A549 (cell line): ENCODE results near the gene RABGEF1. TPM values are rescaled to one million over a fixed set of nuclear protein-coding genes. Genes with fewer than 3 reads are reported as not detected.
"Not testable (repeated sequence)": the region's sequence is repeated elsewhere in the genome, so short reads cannot be mapped to it uniquely, and the experiment has no call there.

Source experiments
- ATAC-seq, 2 experiments: fragments of 200-7000 bp in 1 of 2; fragments of >200 bp in 1 of 2; cut with Nextera tagmentation in 1 of 2; cut with Tn5 transposase in 1 of 2; 3 replicates each; pipeline versions ENCODE4 v1.8.0 to v1.9.1; 2018 to 2020; ENCODE audit warnings: mild to moderate bottlenecking in 1 of 2, moderate library complexity in 1 of 2
- CTCF ChIA-PET: fragments of 300-600 bp; sonication (Branson Sonifier 250); formaldehyde crosslinking; extraction: SDS; loops from one replicate; lab custom pipeline; 2021; ENCODE audit warnings: antibody characterized with exemption, inconsistent platforms; lab: Yijun Ruan, JAX
- POLR2A ChIA-PET: fragments of 350-600 bp; formaldehyde crosslinking; extraction: SDS; loops from one replicate; lab custom pipeline; 2021; ENCODE audit warnings: antibody characterized with exemption, inconsistent platforms; lab: Yijun Ruan, JAX
- DNase-seq, 2 experiments: peaks; one replicate each; pipeline versions ENCODE4 v3.0.0 to v3.0.0-alpha.2; 2011 to 2016; ENCODE audit warnings: low read depth in 1 of 2, low spot score in 1 of 2
- FAIRE-seq: peaks from 2 replicates; lab custom pipeline; 2011; peaks lifted over from hg19 to GRCh38; lab: Jason Lieb, UNC
- H3K27ac ChIP-seq, 2 experiments: fragments of >200 bp; sonication (Bioruptor Twin); formaldehyde crosslinking; 3 replicates each; pipeline ENCODE4 v1.5.1; 2016 to 2017
- H3K4me1 ChIP-seq: fragments of >200 bp; sonication (Bioruptor Twin); formaldehyde crosslinking; 3 replicates; pipeline ENCODE4 v1.6.1; 2016
- H3K4me2 ChIP-seq: fragments of >200 bp; sonication (Bioruptor Twin); formaldehyde crosslinking; 3 replicates; pipeline ENCODE4 v1.6.1; 2016
- H3K4me3 ChIP-seq: fragments of >200 bp; sonication (Bioruptor Twin); formaldehyde crosslinking; 3 replicates; pipeline ENCODE4 v1.5.1; 2016
- H3K9me3 ChIP-seq: fragments of >200 bp; sonication (Bioruptor Twin); formaldehyde crosslinking; 3 replicates; pipeline ENCODE4 v1.6.1; 2016
- CBX8 ChIP-seq: fragments of 200-600 bp; sonication (generic); IDR thresholded peaks from 2 replicates; pipeline ENCODE4 v1.6.1; 2016
- CEBPB ChIP-seq, 2 experiments: fragments of >200 bp in 1 of 2; sonication (Bioruptor Twin) in 1 of 2; formaldehyde crosslinking in 1 of 2; IDR thresholded peaks; 2 replicates each; pipeline ENCODE4 v1.6.1; 2012 to 2016
- EHF ChIP-seq: fragments of 250-450 bp; sonication (Bioruptor Pico); IDR thresholded peaks from 2 replicates; pipeline ENCODE4 v1.5.0; 2020; ENCODE audit warnings: mild to moderate bottlenecking
- EHMT2 ChIP-seq: fragments of 200-600 bp; sonication (generic); IDR thresholded peaks from 2 replicates; pipeline ENCODE4 v1.6.1; 2016; ENCODE audit warnings: antibody characterized with exemption, low read depth, mild to moderate bottlenecking, moderate library complexity
- FOXS1 ChIP-seq: fragments of 250-450 bp; sonication (Bioruptor Pico); IDR thresholded peaks from 2 replicates; pipeline ENCODE4 v1.5.0; 2020; ENCODE audit warnings: mild to moderate bottlenecking, moderate library complexity
- HEYL ChIP-seq: fragments of 250-450 bp; sonication (Bioruptor Pico); IDR thresholded peaks from 2 replicates; pipeline ENCODE4 v1.8.0; 2021; ENCODE audit warnings: mild to moderate bottlenecking, moderate library complexity
- HOXA7 ChIP-seq: fragments of 250-450 bp; sonication (Bioruptor Pico); IDR thresholded peaks from 2 replicates; pipeline ENCODE4 v1.5.0; 2020; ENCODE audit warnings: mild to moderate bottlenecking, moderate library complexity
- HOXB13 ChIP-seq: fragments of 250-450 bp; sonication (Bioruptor Pico); IDR thresholded peaks from 2 replicates; pipeline ENCODE4 v1.5.0; 2020; ENCODE audit warnings: low read depth, mild to moderate bottlenecking, moderate library complexity
- HOXB5 ChIP-seq: fragments of 250-450 bp; sonication (Bioruptor Pico); IDR thresholded peaks from 2 replicates; pipeline ENCODE4 v1.5.0; 2020; ENCODE audit warnings: mild to moderate bottlenecking, moderate library complexity
- JUNB ChIP-seq: fragments of >200 bp; sonication (Bioruptor Twin); formaldehyde crosslinking; IDR thresholded peaks from 2 replicates; pipeline ENCODE4 v1.6.1; 2016
- KDM5A ChIP-seq: fragments of 200-600 bp; sonication (generic); IDR thresholded peaks from 2 replicates; pipeline ENCODE4 v1.6.1; 2016; ENCODE audit warnings: antibody characterized with exemption, mild to moderate bottlenecking
- MAZ ChIP-seq: fragments of 150-350 bp; IDR thresholded peaks from 2 replicates; pipeline ENCODE4 v1.6.1; 2014; ENCODE audit warnings: antibody characterized with exemption, low read depth, low read length, borderline replicate concordance
- NFE2L2 ChIP-seq: fragments of 150-350 bp; conservative IDR thresholded peaks from 2 replicates; pipeline ENCODE4 v1.6.1; 2014; ENCODE audit warnings: low read length
- NR3C1 ChIP-seq: fragments of >200 bp; sonication (Bioruptor Twin); formaldehyde crosslinking; IDR thresholded peaks from 3 replicates; pipeline ENCODE4 v1.6.1; 2017
- POLR2A ChIP-seq: IDR thresholded peaks from 2 replicates; pipeline ENCODE4 v1.6.1; 2012; ENCODE audit warnings: mild to moderate bottlenecking, low read length
- RNF2 ChIP-seq: fragments of 200-600 bp; sonication (generic); IDR thresholded peaks from 2 replicates; pipeline ENCODE4 v1.6.1; 2016; ENCODE audit warnings: low read depth, mild to moderate bottlenecking, antibody characterized with exemption, moderate library complexity, borderline replicate concordance
- SREBF2 ChIP-seq: fragments of 450-650 bp; IDR thresholded peaks from 2 replicates; pipeline ENCODE4 v1.6.1; 2014; ENCODE audit warnings: mild to moderate bottlenecking, moderate library complexity
- TFCP2L1 ChIP-seq: fragments of 250-450 bp; sonication (Bioruptor Pico); IDR thresholded peaks from 2 replicates; pipeline ENCODE4 v1.5.0; 2021; ENCODE audit warnings: mild to moderate bottlenecking
- ZSCAN20 ChIP-seq: fragments of 250-450 bp; sonication (Bioruptor Pico); IDR thresholded peaks from 2 replicates; pipeline ENCODE4 v1.8.0; 2022; ENCODE audit warnings: mild to moderate bottlenecking, moderate library complexity
- WGBS: methylation state at CpG from one replicate; pipeline ENCODE4 v1.1.6; 2017; ENCODE audit errors: missing lambda C conversion rate; 5-methylcytosine and 5-hydroxymethylcytosine counted together
- polyA plus RNA-seq, 4 experiments: library from polyadenylated mRNA; depleted of rRNA in 3 of 4; stranded (reverse); fragments of >200 nt; fragmentation: RNase III in 1 of 4; extraction: RNeasy Plus Mini Kit Qiagen cat#74134 plus additional on column Dnase treatment in 1 of 4; gene quantifications; 2 replicates in 3 of 4; 3 replicates in 1 of 4; pipeline ENCODE4 v1.2.3, GENCODE V29; 2011 to 2017
- TF ChIP-seq, protein P1 (sequence below): IDR thresholded peaks from 2 replicates; pipeline ENCODE4 v1.6.1; 2012; ENCODE audit warnings: low read depth, borderline replicate concordance
- TF ChIP-seq, protein P2 (sequence below): fragments of 200-600 bp; sonication (generic); IDR thresholded peaks from 2 replicates; pipeline ENCODE4 v1.6.1; 2016; ENCODE audit warnings: antibody characterized with exemption, mild to moderate bottlenecking, moderate library complexity
- TF ChIP-seq, protein P3 (sequence below): fragments of 450-650 bp; IDR thresholded peaks from 2 replicates; pipeline ENCODE4 v1.6.1; 2014; ENCODE audit warnings: antibody characterized with exemption
- TF ChIP-seq, protein P4 (sequence below): fragments of 250-450 bp; sonication (Bioruptor Pico); IDR thresholded peaks from 2 replicates; pipeline ENCODE4 v1.5.0; 2021; ENCODE audit warnings: mild to moderate bottlenecking, moderate library complexity, borderline replicate concordance

The RABGEF1 gene
- polyA plus RNA-seq, 2 of the 4 experiments (the other 2 are of a cell fraction): 16.2 to 22.6 TPM

DNA sequence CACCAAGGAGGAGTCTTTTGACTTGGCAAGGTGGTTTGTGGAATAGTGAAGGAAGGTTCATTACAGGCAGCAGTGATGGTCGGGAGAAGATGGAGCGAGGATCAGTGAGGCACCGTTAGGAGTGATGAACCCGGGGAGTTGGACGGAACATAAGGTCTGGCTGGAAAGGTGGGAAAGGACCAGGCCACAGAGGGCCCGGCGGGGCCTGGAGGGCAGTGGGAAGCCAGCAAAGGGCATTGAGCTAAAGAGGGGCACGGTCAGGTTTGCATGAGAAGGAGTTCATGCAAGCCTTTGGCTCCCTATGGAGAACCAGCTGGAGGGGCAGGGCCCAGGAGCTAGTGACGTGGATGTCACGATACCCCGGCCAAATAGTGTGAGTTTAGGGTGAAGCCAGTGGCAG, 46.2 kb upstream of the RABGEF1 start:
- Histone ChIP-seq H3K4me3 (no peak overlapping the region), H3K9me3 (no peaks in the 10 kb centered on the region), H3K4me1 (no peaks in the 10 kb centered on the region), H3K27ac (no peak overlapping the region), H3K4me2 (no peak overlapping the region)
- ChIA-PET CTCF (no interaction called here), POLR2A (no interaction called here)
- TF ChIP-seq TFCP2L1 (CRISPR knock-in tag) (no peak), NR3C1 (no peak), ZSCAN20 (CRISPR knock-in tag) (no peak), MAZ (no peak), FOXS1 (no peak), JUNB (no peak), SREBF2 (no peak), CBX8 (no peak)
- TF ChIP-seq, protein P1, sequence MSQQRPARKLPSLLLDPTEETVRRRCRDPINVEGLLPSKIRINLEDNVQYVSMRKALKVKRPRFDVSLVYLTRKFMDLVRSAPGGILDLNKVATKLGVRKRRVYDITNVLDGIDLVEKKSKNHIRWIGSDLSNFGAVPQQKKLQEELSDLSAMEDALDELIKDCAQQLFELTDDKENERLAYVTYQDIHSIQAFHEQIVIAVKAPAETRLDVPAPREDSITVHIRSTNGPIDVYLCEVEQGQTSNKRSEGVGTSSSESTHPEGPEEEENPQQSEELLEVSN: no peak
- DNase-seq (no peak), FAIRE-seq (no peak), ATAC-seq (no peak)
- 93% methylated on average over 11 of the region's 11 CpGs for WGBS

DNA sequence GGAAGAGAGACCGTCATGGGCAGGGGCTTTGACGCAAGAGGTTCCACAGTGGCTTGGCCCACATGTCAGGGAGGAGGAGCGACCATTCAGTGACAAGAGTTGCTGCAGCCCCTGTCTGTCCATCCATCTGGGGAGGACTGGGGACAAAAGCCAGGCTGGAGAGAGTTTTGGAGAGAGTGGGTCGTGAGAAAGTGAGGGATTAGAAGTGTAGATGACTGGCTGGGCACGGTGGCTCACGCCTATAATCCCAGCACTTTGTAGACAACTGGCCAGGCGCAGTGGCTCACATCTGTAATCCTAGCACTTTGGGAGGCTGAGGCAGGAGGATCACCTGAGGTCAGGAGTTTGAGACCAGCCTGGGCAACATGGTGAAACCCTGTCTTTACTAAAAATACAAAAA, 45.1 kb upstream of the RABGEF1 start:
- H3K4me1 ChIP-seq, POLR2A ChIA-PET, ATAC-seq, FAIRE-seq, H3K4me2 ChIP-seq, H3K27ac ChIP-seq, H3K4me3 ChIP-seq, H3K9me3 ChIP-seq, CTCF ChIA-PET, DNase-seq: not testable (repeated sequence)
- WGBS: 78% methylated on average over 7 of the region's 7 CpGs

DNA sequence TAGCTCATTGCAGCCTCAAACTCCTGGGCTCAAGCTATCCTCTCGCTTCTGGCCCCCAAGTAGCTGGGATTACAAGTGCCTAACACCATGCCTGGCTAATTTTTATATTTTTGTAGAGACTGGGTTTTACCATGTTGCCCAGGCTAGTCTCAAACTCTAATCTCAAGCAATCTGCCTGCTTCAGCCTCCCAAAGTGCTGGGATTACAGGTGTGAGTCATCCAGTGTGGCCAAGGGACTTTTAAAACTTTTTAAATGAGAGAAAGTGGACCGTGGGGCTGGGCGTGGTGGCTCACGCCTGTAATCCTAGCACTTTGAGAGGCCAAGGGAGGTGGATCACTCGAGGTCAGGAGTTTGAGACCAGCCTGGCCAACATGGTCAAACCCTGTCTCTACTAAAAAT, 44.4 kb upstream of the RABGEF1 start:
- POLR2A ChIA-PET, H3K9me3 ChIP-seq, H3K4me1 ChIP-seq, H3K4me3 ChIP-seq, H3K4me2 ChIP-seq, DNase-seq, ATAC-seq, FAIRE-seq, H3K27ac ChIP-seq: not testable (repeated sequence)
- WGBS: 81% methylated on average over 5 of the region's 5 CpGs
- CTCF ChIA-PET: interaction anchor here (0.7 kb wide), 1 partner anchor 665 kb away, joined by 5 read pairs; no protein-coding TSS in a partner anchor

DNA sequence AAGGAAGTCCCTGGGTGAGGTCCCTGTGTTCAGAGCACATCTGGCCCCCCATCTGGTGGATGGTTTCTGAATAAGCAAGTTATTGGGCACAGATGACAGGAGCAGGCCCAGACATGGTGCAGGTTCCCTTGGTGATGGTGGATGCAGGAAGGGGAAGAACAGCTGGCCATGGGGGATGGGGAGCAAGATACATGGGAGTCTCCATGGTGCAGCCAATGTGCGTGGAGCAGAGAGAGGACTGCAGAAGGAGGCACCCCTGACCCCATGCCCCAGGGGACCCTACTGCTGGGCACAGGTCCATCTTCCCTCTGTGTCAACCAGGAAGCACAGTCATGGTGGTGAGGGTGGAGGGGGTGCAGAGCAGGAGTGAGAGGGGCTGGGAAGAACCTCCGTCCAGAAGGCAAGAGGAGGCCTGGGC, 43.8 kb upstream of the RABGEF1 start:
- no peaks in the 10 kb centered on the region for H3K9me3 ChIP-seq
- H3K4me2 ChIP-seq: no peak overlapping the region
- H3K4me1 ChIP-seq: no peaks in the 10 kb centered on the region
- ChIA-PET CTCF (no interaction called here), POLR2A (no interaction called here)
- FAIRE-seq (no peak), ATAC-seq (peak; percentile 18 to 44; a peak in 2 of 6 replicates), DNase-seq (peak in 1 of 2 experiments; percentile 28)
- TF ChIP-seq EHF (no peak), EHMT2 (no peak), KDM5A (no peak), HOXA7 (CRISPR knock-in tag) (no peak), JUNB (no peak), SREBF2 (no peak), HOXB13 (CRISPR knock-in tag) (no peak), CEBPB (IDR thresholded peaks at IDR 0.05) (no peak), HEYL (CRISPR knock-in tag) (no peak), POLR2A (no peak), NFE2L2 (no peak), RNF2 (no peak), HOXB5 (no peak)
- TF ChIP-seq, protein P2, sequence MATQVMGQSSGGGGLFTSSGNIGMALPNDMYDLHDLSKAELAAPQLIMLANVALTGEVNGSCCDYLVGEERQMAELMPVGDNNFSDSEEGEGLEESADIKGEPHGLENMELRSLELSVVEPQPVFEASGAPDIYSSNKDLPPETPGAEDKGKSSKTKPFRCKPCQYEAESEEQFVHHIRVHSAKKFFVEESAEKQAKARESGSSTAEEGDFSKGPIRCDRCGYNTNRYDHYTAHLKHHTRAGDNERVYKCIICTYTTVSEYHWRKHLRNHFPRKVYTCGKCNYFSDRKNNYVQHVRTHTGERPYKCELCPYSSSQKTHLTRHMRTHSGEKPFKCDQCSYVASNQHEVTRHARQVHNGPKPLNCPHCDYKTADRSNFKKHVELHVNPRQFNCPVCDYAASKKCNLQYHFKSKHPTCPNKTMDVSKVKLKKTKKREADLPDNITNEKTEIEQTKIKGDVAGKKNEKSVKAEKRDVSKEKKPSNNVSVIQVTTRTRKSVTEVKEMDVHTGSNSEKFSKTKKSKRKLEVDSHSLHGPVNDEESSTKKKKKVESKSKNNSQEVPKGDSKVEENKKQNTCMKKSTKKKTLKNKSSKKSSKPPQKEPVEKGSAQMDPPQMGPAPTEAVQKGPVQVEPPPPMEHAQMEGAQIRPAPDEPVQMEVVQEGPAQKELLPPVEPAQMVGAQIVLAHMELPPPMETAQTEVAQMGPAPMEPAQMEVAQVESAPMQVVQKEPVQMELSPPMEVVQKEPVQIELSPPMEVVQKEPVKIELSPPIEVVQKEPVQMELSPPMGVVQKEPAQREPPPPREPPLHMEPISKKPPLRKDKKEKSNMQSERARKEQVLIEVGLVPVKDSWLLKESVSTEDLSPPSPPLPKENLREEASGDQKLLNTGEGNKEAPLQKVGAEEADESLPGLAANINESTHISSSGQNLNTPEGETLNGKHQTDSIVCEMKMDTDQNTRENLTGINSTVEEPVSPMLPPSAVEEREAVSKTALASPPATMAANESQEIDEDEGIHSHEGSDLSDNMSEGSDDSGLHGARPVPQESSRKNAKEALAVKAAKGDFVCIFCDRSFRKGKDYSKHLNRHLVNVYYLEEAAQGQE: no peak
- TF ChIP-seq, protein P3, sequence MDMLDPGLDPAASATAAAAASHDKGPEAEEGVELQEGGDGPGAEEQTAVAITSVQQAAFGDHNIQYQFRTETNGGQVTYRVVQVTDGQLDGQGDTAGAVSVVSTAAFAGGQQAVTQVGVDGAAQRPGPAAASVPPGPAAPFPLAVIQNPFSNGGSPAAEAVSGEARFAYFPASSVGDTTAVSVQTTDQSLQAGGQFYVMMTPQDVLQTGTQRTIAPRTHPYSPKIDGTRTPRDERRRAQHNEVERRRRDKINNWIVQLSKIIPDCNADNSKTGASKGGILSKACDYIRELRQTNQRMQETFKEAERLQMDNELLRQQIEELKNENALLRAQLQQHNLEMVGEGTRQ: no peak
- TF ChIP-seq, protein P1: no peak
- TF ChIP-seq, protein P4, sequence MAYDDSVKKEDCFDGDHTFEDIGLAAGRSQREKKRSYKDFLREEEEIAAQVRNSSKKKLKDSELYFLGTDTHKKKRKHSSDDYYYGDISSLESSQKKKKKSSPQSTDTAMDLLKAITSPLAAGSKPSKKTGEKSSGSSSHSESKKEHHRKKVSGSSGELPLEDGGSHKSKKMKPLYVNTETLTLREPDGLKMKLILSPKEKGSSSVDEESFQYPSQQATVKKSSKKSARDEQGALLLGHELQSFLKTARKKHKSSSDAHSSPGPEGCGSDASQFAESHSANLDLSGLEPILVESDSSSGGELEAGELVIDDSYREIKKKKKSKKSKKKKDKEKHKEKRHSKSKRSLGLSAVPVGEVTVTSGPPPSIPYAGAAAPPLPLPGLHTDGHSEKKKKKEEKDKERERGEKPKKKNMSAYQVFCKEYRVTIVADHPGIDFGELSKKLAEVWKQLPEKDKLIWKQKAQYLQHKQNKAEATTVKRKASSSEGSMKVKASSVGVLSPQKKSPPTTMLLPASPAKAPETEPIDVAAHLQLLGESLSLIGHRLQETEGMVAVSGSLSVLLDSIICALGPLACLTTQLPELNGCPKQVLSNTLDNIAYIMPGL (CRISPR knock-in tag): no peak
- WGBS: 91% methylated on average over 2 of the region's 2 CpGs
- H3K4me3 ChIP-seq: no peak overlapping the region
- no peak overlapping the region for H3K27ac ChIP-seq
